ENCODE results near the gene DRC1. TPM values are rescaled to one million over a fixed set of nuclear protein-coding genes. Genes with fewer than 3 reads are reported as not detected.
A peak's percentile ranks its signal among the peaks of the same experiment; 100 is the strongest.

The DRC1 gene
- total RNA-seq, 1 experiment from 2014 or later, result not detected

- no peak for DNase-seq (ENCODE audit: low read depth)
These were observed 75.6 kb downstream of the DRC1 start for GRCh38 chr2:26477126-26477910.

GRCh38 chr2:26477911-26478253, 76.2 kb downstream of the DRC1 start, which contains the start of gene OTOF:
Gene OTOF (minus strand): TSS chr2:26478124.
- DNase-seq (ENCODE audit: low read depth), result peak; percentile 50

DNA sequence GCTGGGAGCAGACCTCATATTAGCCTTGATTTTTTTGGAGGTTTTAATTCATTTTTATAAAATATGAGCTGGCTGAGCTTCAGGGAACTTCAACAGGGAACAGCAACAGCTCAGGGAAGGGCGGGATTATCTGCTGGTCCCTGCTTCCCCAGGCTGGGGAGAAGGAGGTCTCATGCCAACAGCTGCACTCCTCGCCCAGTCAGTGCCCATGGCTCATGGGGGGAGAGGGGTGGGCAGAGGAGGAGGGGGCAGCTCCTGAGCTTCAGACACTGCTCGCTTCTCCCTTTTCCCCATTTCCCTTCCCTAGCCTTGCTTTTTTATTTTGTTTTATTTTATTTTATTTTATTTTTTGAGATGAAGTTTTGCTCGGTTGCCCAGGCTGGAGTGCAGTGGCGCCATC, 76.6 kb downstream of the DRC1 start:
- no peak for DNase-seq (ENCODE audit: low read depth)

- no peak for DNase-seq (ENCODE audit: low read depth)
These were observed 77.5 kb downstream of the DRC1 start for GRCh38 chr2:26479131-26479788.

GRCh38 chr2:26479789-26480565, 78.3 kb downstream of the DRC1 start:
- DNase-seq (ENCODE audit: low read depth), result no peak

DNA sequence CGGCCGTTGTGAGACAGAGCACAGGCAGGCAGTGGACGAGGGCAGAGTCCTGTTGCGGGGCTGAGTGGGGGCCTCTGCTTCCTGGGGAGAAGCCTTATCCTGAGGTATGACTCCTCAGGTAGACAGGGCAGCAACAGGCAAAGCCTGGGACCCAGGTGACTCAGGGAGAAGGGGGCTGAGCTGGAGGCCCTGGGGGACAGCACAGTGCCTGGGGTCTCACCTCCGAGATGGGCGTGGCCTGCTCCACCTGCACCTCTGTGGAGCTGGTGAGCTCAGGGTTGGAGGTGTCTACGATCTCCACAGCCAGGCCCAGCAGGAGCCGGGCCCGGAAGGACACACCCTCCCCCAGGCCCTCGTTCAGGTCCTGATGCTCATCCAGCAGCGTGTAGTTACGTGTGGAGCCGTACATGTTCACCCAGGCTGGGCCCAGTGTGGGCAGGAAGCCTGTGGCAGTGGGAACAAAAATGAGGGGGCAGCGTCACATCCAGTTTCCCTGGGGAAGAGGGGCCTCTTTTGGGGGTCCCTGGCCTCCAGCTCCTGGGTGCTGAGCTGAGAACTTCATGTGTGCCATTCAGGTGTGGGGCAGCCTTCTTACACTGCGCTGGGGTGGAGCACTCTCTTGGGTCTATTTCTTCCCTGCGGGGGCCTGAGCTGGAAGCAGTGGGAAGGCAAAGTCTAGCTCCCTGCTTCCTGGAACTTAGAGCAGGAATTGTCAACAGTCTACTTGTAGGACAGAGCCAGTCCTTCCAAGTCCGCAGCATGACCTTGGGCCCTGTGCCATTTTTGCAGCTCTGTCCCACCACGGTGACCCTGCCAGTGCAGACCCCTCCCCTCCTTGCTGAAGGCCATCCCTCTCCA, 79.1 kb downstream of the DRC1 start:
- DNase-seq (ENCODE audit: low read depth), result no peak

GRCh38 chr2:26481706-26482105, 80.0 kb downstream of the DRC1 start:
- DNase-seq (ENCODE audit: low read depth), result no peak

GRCh38 chr2:26482211-26483026, 80.7 kb downstream of the DRC1 start:
- DNase-seq (ENCODE audit: low read depth), result no peak

GRCh38 chr2:26483027-26483326, 81.3 kb downstream of the DRC1 start:
- DNase-seq (ENCODE audit: low read depth), result no peak

DNA sequence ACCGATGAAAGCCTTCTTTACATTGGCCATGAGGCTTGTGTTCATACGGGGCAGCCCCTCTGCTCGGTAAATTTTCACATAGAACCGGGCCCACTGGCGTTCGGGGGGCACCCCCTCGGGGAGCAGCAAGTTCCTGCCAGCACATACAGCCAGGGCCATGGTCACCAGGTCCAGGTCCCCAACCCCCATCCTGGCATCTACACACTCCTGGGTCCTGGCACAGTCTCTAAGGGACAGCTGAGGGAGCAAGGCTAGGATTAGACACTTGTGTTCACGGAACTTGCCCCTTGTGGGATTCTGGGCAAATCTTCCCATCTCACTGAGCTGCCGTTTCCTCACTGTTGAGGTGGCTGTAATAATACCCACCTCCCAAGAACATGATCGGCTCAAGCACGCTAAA, 81.8 kb downstream of the DRC1 start:
- no peak for DNase-seq (ENCODE audit: low read depth)

DNA sequence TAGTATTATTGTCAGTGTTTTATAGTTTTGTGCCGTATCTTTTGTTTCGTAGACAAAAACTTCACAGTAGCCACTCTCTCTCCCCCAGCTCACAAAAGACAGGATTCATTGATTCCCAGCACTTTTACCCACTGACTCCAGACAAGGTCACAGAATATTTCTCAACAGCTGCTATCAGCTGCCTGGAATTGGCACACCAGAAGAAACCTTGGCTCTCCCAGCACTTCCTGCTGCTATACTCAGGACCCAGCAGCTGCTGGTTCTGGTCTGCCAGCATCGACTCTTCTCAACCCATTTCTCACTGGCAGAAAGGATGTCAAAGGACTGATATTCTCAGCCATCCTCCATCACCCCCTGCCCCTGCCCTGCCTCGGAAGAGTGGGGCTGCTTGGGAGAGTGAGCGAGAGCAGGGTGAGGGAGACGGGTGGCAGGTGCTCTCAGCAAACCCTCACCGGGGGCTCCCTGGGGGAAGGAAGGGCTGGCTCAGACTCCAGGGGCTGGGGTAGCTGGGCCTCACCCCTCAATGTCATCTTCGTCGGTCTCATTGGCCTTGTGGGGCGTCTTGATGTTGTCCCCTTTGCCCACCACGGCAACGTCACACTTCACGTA, 82.3 kb downstream of the DRC1 start:
- no peak for DNase-seq (ENCODE audit: low read depth)

- no peak for DNase-seq (ENCODE audit: low read depth)
These were observed 82.9 kb downstream of the DRC1 start for GRCh38 chr2:26484579-26484978.

DNA sequence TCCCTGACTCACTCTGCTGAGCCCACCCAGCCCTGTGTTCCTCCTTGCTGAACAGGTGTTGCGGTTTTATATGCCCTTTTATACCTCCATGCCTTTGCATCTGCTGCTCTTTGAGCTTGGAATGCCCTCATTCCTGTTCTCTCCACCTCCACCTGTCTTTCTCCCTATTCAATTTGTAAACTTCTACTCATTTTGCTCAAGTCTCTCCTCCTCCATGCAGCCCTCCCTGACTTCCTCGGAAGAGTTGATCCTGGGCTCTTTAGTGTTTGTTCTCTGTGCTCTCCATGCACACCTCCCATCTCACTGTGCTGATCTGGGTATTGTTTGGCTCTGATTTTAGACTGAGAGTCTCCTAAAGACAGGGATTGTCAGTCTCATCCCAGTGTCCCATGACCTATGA, 83.4 kb downstream of the DRC1 start:
- no peak for DNase-seq (ENCODE audit: low read depth)

DNA sequence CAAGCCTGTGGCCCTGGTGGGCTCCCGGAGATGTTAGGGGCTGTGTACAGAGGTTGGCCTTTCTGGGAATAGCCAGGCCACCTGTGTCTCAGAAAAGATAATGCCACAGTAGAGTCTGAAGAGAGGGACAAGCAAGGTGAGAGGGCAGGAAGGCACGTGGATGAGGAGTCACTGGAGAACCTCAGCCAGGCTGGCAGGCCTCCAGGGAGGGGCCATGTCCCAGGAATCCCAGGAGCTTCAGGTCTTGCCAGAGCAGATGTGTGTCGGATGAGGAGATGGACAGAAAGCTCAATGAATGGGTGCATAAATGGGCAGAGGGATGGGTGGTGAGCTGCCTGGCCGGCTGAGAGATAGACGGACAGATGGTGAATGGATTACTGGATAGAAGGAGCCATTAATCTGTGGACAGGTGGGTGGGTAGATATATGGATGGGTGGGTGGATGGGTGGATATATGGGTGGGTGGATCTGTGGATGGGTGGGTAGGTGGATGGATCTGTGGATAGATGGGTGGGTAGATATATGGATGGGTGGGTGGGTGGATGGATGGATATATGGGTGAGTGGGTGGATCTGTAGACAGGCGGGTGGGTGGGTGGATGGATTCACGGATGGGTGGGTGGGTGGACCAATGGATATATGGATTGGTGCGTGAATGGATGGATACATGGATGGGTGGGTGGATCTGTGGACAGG, 84.2 kb downstream of the DRC1 start:
- no peak for DNase-seq (ENCODE audit: low read depth)

- no peak for DNase-seq (ENCODE audit: low read depth)
These were observed 85.1 kb downstream of the DRC1 start for GRCh38 chr2:26486789-26487188.

DNA sequence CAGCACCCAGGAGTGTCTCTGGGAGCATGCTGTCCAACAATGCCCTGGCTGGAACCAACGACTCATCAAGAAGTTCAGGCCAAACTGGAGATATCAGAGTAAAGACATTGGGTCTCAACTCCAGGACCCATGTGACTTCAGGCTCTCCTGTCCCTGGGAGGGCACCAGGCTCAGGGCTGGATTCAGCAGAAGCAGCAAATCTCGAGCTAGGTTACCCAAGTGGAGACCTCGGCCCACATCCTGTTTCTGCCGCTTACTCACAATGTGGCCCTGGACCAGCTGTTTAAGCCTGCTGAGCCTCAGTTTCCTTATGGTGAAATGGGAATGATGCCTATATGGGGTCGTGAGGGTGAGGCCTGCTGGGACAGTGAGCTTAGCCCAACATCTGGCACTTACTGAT, 85.5 kb downstream of the DRC1 start:
- no peak for DNase-seq (ENCODE audit: low read depth)

GRCh38 chr2:26488463-26489212, 86.9 kb downstream of the DRC1 start:
- DNase-seq (ENCODE audit: low read depth), result no peak

DNA sequence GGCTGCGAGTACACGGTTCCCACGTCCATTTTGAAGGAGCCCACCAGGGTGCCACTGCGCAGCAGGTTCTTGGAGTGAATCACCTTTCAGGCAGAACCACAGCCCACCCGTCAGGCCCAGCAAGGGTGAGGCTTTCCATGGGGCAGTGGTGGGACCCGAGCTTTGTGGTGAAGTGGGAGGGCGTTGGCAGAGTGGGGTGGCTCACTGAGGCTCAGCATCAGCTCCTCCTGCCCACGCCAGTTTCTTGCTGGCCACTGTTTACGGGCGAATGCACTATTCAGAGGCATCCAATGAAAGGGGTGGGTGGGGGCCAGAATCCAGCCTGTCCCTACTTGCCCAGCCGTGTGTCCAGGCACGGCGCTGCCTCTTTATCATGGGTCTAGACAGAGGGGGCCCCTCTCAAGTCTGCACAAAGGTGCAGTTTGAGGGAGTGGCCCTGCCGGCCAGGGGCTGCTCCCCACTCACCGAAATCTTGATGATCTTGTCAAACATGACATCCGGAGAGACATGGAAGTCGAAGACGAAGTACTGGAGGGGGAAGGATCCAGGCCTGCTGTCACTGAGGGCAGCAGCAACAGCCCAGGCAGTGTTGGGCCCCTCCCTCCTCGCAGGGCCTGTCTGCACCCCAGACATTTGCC, 87.6 kb downstream of the DRC1 start:
- DNase-seq (ENCODE audit: low read depth), result no peak
